Activated CD8-positive, alpha-beta memory T cell treated with anti-CD3 and anti-CD28 coated beads for 24 hours (primary cell): Measurements from ENCODE around the gene PLK2.

Experiments
- DNase-seq: peaks from one replicate; pipeline ENCODE4 v3.0.0-alpha.2; 2020

Gene PLK2

GRCh38 chr5:58447226-58447625, 12.7 kb downstream of the PLK2 start:
- no peak for DNase-seq

- no peak for DNase-seq
These were observed 13.9 kb downstream of the PLK2 start for GRCh38 chr5:58446024-58446423.

GRCh38 chr5:58444805-58445204, 15.1 kb downstream of the PLK2 start:
- no peak for DNase-seq

GRCh38 chr5:58440901-58441460, 18.9 kb downstream of the PLK2 start:
- DNase-seq, result no peak

- DNase-seq, result no peak
These were observed 20.7 kb downstream of the PLK2 start for GRCh38 chr5:58439094-58439644.

GRCh38 chr5:58437661-58438060, 22.2 kb downstream of the PLK2 start:
- DNase-seq, result no peak

GRCh38 chr5:58431832-58432231, 28.1 kb downstream of the PLK2 start:
- no peak for DNase-seq

GRCh38 chr5:58412932-58413331, 47.0 kb downstream of the PLK2 start:
- no peak for DNase-seq

- no peak for DNase-seq
These were observed 47.8 kb downstream of the PLK2 start for GRCh38 chr5:58412081-58412480.

- no peak for DNase-seq
These were observed 48.5 kb downstream of the PLK2 start for GRCh38 chr5:58411372-58411771.

- DNase-seq, result no peak
These were observed 49.4 kb downstream of the PLK2 start for GRCh38 chr5:58410441-58410840.

- DNase-seq, result no peak
These were observed 52.7 kb downstream of the PLK2 start for GRCh38 chr5:58407042-58407719.

GRCh38 chr5:58406394-58406793, 53.5 kb downstream of the PLK2 start:
- no peak for DNase-seq

- DNase-seq, result no peak
These were observed 54.7 kb downstream of the PLK2 start for GRCh38 chr5:58405175-58405574.

- DNase-seq, result no peak
These were observed 55.2 kb downstream of the PLK2 start for GRCh38 chr5:58404734-58405133.
